Measurements from ENCODE around the gene DNAAF3. TPM values are rescaled to one million over a fixed set of nuclear protein-coding genes. Genes with fewer than 3 reads are reported as not detected.

DNAAF3 gene
- total RNA-seq, 1 donor from 2014 or later, result 18.4 TPM

- Mint-ChIP-seq H3K27ac (no peak overlapping the region), H3K27me3 (peaks cover 42% of the 10 kb centered on the region), H3K9me3 (ENCODE audit: low read depth) (no peaks in the 10 kb centered on the region), H3K4me3 (ENCODE audit: low read depth) (no peak overlapping the region), H3K4me1 (ENCODE audit: low read depth) (no peaks in the 10 kb centered on the region), H3K36me3 (ENCODE audit: insufficient read depth) (no peaks in the 10 kb centered on the region)
- no peak for DNase-seq (ENCODE audit: low spot score, unreplicated experiment)
- no peak for TF ChIP-seq CTCF (IDR thresholded peaks at IDR 0.05; ENCODE audit: unreplicated experiment)
Observed at GRCh38 chr19:55197528-55197927, 31.1 kb upstream of the DNAAF3 start.

- Mint-ChIP-seq H3K36me3 (ENCODE audit: insufficient read depth) (no peaks in the 10 kb centered on the region), H3K4me1 (ENCODE audit: low read depth) (no peaks in the 10 kb centered on the region), H3K4me3 (ENCODE audit: low read depth) (no peak overlapping the region), H3K9me3 (ENCODE audit: low read depth) (no peaks in the 10 kb centered on the region), H3K27ac (no peak overlapping the region), H3K27me3 (peaks cover 39% of the 10 kb centered on the region)
- DNase-seq (ENCODE audit: low spot score, unreplicated experiment), result no peak
- no peak for TF ChIP-seq CTCF (IDR thresholded peaks at IDR 0.05; ENCODE audit: unreplicated experiment)
Observed at GRCh38 chr19:55196803-55197202, 30.4 kb upstream of the DNAAF3 start.

GRCh38 chr19:55193481-55193880 lies 27.1 kb upstream of the DNAAF3 start:
- DNase-seq (ENCODE audit: low spot score, unreplicated experiment), result no peak
- Mint-ChIP-seq H3K36me3 (ENCODE audit: insufficient read depth) (no peaks in the 10 kb centered on the region), H3K27me3 (peaks cover 39% of the 10 kb centered on the region), H3K9me3 (ENCODE audit: low read depth) (no peaks in the 10 kb centered on the region), H3K27ac (no peak overlapping the region), H3K4me3 (ENCODE audit: low read depth) (no peak overlapping the region), H3K4me1 (ENCODE audit: low read depth) (no peaks in the 10 kb centered on the region)
- no peak for TF ChIP-seq CTCF (IDR thresholded peaks at IDR 0.05; ENCODE audit: unreplicated experiment)

GRCh38 chr19:55189403-55189835 lies 23.0 kb upstream of the DNAAF3 start:
- Mint-ChIP-seq H3K9me3 (ENCODE audit: low read depth) (no peaks in the 10 kb centered on the region), H3K4me1 (ENCODE audit: low read depth) (no peaks in the 10 kb centered on the region), H3K36me3 (ENCODE audit: insufficient read depth) (no peaks in the 10 kb centered on the region), H3K27me3 (peaks cover 56% of the 10 kb centered on the region), H3K4me3 (ENCODE audit: low read depth) (no peak overlapping the region), H3K27ac (no peak overlapping the region)
- DNase-seq (ENCODE audit: low spot score, unreplicated experiment), result no peak
- TF ChIP-seq CTCF (IDR thresholded peaks at IDR 0.05; ENCODE audit: unreplicated experiment), result no peak

- H3K36me3 Mint-ChIP-seq (ENCODE audit: insufficient read depth), result no peaks in the 10 kb centered on the region
- TF ChIP-seq CTCF (IDR thresholded peaks at IDR 0.05; ENCODE audit: unreplicated experiment), result no peak
- no peaks in the 10 kb centered on the region for H3K9me3 Mint-ChIP-seq (ENCODE audit: low read depth)
- peaks cover 55% of the 10 kb centered on the region for H3K27me3 Mint-ChIP-seq
- no peak overlapping the region for H3K27ac Mint-ChIP-seq
- no peak overlapping the region for H3K4me3 Mint-ChIP-seq (ENCODE audit: low read depth)
- DNase-seq (ENCODE audit: low spot score, unreplicated experiment), result no peak
- no peaks in the 10 kb centered on the region for H3K4me1 Mint-ChIP-seq (ENCODE audit: low read depth)
Observed at GRCh38 chr19:55188625-55189024, 22.2 kb upstream of the DNAAF3 start.
